ENCODE data around the gene LRMDA.

DNA sequence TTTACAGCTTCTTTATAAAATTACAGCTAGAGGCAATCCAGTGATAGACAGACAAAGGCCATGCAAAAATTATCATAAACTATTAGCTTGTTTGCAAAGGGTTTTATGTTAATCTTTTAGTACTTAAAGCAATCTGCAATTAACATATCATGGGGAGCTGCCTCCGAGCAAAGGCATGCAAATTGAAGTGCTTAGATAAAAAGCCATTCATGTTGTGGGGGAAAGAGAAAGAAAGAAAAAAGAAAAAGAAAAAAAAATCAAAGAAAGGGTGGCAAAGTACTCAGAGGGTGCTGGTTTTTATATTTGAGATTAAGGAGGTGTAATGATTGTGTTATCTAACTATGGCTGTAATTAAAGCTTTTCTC lies 799.5 kb downstream of the LRMDA start:
- TF ChIP-seq, protein P1, sequence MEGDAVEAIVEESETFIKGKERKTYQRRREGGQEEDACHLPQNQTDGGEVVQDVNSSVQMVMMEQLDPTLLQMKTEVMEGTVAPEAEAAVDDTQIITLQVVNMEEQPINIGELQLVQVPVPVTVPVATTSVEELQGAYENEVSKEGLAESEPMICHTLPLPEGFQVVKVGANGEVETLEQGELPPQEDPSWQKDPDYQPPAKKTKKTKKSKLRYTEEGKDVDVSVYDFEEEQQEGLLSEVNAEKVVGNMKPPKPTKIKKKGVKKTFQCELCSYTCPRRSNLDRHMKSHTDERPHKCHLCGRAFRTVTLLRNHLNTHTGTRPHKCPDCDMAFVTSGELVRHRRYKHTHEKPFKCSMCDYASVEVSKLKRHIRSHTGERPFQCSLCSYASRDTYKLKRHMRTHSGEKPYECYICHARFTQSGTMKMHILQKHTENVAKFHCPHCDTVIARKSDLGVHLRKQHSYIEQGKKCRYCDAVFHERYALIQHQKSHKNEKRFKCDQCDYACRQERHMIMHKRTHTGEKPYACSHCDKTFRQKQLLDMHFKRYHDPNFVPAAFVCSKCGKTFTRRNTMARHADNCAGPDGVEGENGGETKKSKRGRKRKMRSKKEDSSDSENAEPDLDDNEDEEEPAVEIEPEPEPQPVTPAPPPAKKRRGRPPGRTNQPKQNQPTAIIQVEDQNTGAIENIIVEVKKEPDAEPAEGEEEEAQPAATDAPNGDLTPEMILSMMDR (IDR thresholded peaks at IDR 0.05): no peak
- TF ChIP-seq POLR2A (IDR thresholded peaks at IDR 0.05): no peak

Measured in body of pancreas (tissue), 4 donors.